ENCODE data around the gene ZKSCAN4. TPM values are rescaled to one million over a fixed set of nuclear protein-coding genes. Genes with fewer than 3 reads are reported as not detected.

Gene ZKSCAN4
- total RNA-seq, 3 donors from 2014 or later (not counting 1 experiment from before 2014, with no cell fraction given): 1.6 to 4.2 (median 2.9) TPM

DNA sequence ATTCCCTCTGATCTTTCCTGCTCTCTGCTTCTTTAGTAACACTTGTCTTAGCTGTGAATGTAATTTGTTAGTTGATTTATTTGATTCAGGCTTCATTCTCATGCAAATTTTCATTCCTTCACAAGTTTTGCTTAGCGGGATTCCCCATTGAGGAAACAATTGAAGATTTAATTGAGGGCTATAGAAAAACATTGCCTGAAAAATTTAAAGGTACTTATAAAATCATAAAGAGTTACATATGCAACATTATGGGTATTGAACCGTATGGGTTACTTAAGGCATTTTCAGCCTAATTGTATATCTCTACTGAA is 38.9 kb downstream of the ZKSCAN4 start:
- H3K9me3 Mint-ChIP-seq: no peaks in the 10 kb centered on the region
- peaks cover 57% of the 10 kb centered on the region for H3K27me3 ChIP-seq (ENCODE audit: control insufficient read depth, insufficient read depth, low read length)

DNA sequence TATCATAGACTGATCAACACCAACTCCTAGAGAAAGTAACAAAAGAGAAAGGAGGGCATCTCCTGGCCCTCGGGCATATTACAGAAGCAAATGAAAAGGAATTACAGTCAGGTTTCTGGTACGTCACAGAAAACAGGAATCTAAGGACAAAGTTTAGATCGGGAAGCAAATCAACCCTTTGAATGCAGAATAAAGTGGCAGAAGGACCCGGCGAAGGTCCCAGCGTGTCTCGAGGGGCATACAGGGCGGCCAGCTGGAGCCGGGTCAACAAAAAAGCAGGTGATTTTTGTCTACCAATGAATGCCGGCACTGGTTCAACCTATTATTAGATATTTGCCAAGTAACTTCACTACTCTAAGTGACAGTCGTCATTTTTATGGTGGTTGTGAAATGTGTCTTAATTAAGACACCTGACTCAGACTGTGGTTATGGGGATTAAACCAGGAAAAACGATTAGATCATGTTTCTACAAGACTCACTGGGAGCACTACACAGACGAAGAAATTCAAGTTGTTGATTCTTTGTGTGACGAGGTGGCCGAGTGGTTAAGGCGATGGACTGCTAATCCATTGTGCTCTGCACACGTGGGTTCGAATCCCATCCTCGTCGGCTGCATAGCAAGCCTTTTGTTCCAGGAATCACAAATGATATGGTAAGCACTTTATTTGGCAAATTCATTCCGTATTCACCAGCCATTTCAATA is 39.4 kb downstream of the ZKSCAN4 start:
- Mint-ChIP-seq H3K36me3 (no peaks in the 10 kb centered on the region), H3K27me3 (ENCODE audit: low read depth in 2 of 2) (peaks cover 72 to 83% of the 10 kb centered on the region in 2 donors), H3K27ac (no peak overlapping the region), H3K4me3 (peak overlapping the region; percentile 1), H3K9me3 (no peaks in the 10 kb centered on the region), H3K4me1 (peaks cover 18 to 23% of the 10 kb centered on the region in 2 donors)
- ATAC-seq: peak in 1 of 3 donors; percentile 34
- Histone ChIP-seq H3K27me3 (ENCODE audit: control insufficient read depth, insufficient read depth, low read length) (peaks cover 62% of the 10 kb centered on the region), H3K4me1 (ENCODE audit: control insufficient read depth, insufficient read depth, low read length) (peaks cover 20% of the 10 kb centered on the region), H3K4me3 (ENCODE audit: low read length) (no peak overlapping the region), H3K9me3 (ENCODE audit: control insufficient read depth, insufficient read depth, low read length) (no peaks in the 10 kb centered on the region), H3K36me3 (ENCODE audit: control insufficient read depth, insufficient read depth, low read length) (no peaks in the 10 kb centered on the region), H3K27ac (ENCODE audit: low read length) (no peak overlapping the region)
- peak in 1 of 2 donors; percentile 23 for DNase-seq
- 3% methylated on average over 18 of the region's 21 CpGs for WGBS (ENCODE audit: insufficient coverage)
- TF ChIP-seq, protein P1, sequence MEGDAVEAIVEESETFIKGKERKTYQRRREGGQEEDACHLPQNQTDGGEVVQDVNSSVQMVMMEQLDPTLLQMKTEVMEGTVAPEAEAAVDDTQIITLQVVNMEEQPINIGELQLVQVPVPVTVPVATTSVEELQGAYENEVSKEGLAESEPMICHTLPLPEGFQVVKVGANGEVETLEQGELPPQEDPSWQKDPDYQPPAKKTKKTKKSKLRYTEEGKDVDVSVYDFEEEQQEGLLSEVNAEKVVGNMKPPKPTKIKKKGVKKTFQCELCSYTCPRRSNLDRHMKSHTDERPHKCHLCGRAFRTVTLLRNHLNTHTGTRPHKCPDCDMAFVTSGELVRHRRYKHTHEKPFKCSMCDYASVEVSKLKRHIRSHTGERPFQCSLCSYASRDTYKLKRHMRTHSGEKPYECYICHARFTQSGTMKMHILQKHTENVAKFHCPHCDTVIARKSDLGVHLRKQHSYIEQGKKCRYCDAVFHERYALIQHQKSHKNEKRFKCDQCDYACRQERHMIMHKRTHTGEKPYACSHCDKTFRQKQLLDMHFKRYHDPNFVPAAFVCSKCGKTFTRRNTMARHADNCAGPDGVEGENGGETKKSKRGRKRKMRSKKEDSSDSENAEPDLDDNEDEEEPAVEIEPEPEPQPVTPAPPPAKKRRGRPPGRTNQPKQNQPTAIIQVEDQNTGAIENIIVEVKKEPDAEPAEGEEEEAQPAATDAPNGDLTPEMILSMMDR (IDR thresholded peaks at IDR 0.05): no peak
- intact Hi-C loops (cut with micrococcal nuclease): no loop called here

More for the DNA sequence above, 38.9 kb downstream of the ZKSCAN4 start:
- TF ChIP-seq, protein P1 (IDR thresholded peaks at IDR 0.05): no peak
- Histone ChIP-seq H3K4me1 (ENCODE audit: control insufficient read depth, insufficient read depth, low read length) (peaks cover 18% of the 10 kb centered on the region), H3K9me3 (ENCODE audit: control insufficient read depth, insufficient read depth, low read length) (no peaks in the 10 kb centered on the region), H3K4me3 (ENCODE audit: low read length) (no peak overlapping the region), H3K36me3 (ENCODE audit: control insufficient read depth, insufficient read depth, low read length) (no peaks in the 10 kb centered on the region), H3K27ac (ENCODE audit: low read length) (no peak overlapping the region)
- WGBS (ENCODE audit: insufficient coverage): no CpG with 5 or more reads among the region's 2 CpGs
- Mint-ChIP-seq H3K4me1 (peaks cover 18% of the 10 kb centered on the region in 2 donors), H3K4me3 (no peak overlapping the region), H3K36me3 (no peaks in the 10 kb centered on the region), H3K27ac (no peak overlapping the region), H3K27me3 (ENCODE audit: low read depth in 2 of 2) (peaks cover 67 to 78% of the 10 kb centered on the region in 2 donors)
- DNase-seq (no peak), ATAC-seq (no peak)
- intact Hi-C loops (cut with micrococcal nuclease): no loop called here

DNA sequence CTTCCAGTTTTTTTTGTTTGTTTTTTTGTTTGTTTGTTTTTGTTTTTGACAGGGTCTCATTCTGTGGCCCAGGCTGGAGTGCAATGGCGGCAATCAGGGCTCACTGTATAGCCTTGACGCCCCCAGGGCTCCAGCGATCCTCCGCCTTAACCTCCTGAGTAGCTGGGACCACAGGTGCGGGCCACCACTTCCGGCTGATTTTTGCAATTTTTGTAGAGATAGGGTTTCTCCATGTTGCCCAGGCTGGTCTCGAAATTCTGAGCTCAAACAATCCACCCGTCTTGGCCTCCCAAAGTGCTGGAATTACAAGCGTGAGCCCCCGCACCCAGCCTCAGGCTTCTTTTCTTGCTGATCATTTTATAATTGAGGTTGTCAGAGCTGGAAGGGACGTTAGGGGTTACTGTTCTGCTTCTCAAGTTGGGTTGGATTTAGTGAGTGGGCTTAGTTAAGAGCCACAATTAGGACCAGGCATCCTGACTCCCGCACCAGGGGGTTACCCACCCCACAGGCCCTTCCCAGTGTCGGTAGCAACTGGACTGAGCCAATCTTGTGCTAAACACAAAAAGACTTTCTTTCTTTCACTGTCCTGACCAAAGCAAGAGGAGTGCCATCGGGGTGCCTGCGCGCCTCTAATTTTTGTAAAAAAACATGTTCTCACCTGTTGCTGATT is 40.1 kb downstream of the ZKSCAN4 start:
- peak overlapping the region; percentile 1 for H3K4me3 Mint-ChIP-seq
- no peak for DNase-seq
- TF ChIP-seq, protein P1 (IDR thresholded peaks at IDR 0.05): no peak
- intact Hi-C loops (cut with micrococcal nuclease): no loop called here
- Histone ChIP-seq H3K36me3 (ENCODE audit: control insufficient read depth, insufficient read depth, low read length) (no peaks in the 10 kb centered on the region), H3K27me3 (ENCODE audit: control insufficient read depth, insufficient read depth, low read length) (peaks cover 69% of the 10 kb centered on the region), H3K4me1 (ENCODE audit: control insufficient read depth, insufficient read depth, low read length) (peaks cover 27% of the 10 kb centered on the region), H3K27ac (ENCODE audit: low read length) (no peak overlapping the region), H3K9me3 (ENCODE audit: control insufficient read depth, insufficient read depth, low read length) (peaks cover 3% of the 10 kb centered on the region), H3K4me3 (ENCODE audit: low read length) (no peak overlapping the region)
- H3K27me3 Mint-ChIP-seq (ENCODE audit: low read depth in 2 of 2): peaks cover 79 to 90% of the 10 kb centered on the region in 2 donors
- WGBS (ENCODE audit: insufficient coverage): 5% methylated on average over 15 of the region's 16 CpGs
- no peaks in the 10 kb centered on the region for H3K9me3 Mint-ChIP-seq
- peak in 1 of 3 donors; percentile 21 for ATAC-seq
- H3K27ac Mint-ChIP-seq: no peak overlapping the region
- no peaks in the 10 kb centered on the region for H3K36me3 Mint-ChIP-seq
- peaks cover 23 to 28% of the 10 kb centered on the region in 2 donors for H3K4me1 Mint-ChIP-seq

Data from natural killer cell (primary cell).